DOHH2 (cell line): ENCODE results near the gene PWP1.

Experiments
- H3F3A ChIP-seq: fragments of 200-600 bp; sonication (generic), shearing (Covaris generic); 2 replicates; pipeline ENCODE4 v1.6.0; 2016; ENCODE audit warnings: antibody characterized with exemption, mild to moderate bottlenecking; ENCODE audit not compliant: control insufficient read depth, insufficient read depth
- H3K27ac ChIP-seq: fragments of 200-600 bp; sonication (generic); 2 replicates; pipeline ENCODE4 v1.5.1; 2014; ENCODE audit warnings: low read depth, mild to moderate bottlenecking, low read length, moderate library complexity
- H3K27me3 ChIP-seq: fragments of 200-600 bp; sonication (generic); 2 replicates; pipeline ENCODE4 v1.6.1; 2014; ENCODE audit warnings: mild to moderate bottlenecking, low read length, mixed read lengths; ENCODE audit not compliant: control insufficient read depth
- H3K36me3 ChIP-seq: fragments of 200-600 bp; sonication (generic); 2 replicates; pipeline ENCODE4 v1.6.1; 2014; ENCODE audit warnings: mild to moderate bottlenecking, low read length, moderate library complexity, mixed read lengths; ENCODE audit not compliant: control insufficient read depth
- H3K4me1 ChIP-seq: fragments of 200-600 bp; sonication (generic); 2 replicates; pipeline ENCODE4 v1.6.1; 2014; ENCODE audit warnings: mild to moderate bottlenecking, low read length, mixed read lengths; ENCODE audit not compliant: control insufficient read depth
- H3K4me2 ChIP-seq: fragments of 200-600 bp; sonication (generic); 2 replicates; pipeline ENCODE4 v1.6.0; 2014; ENCODE audit warnings: mild to moderate bottlenecking, low read length, moderate library complexity
- H3K4me3 ChIP-seq: fragments of 200-600 bp; sonication (generic); 2 replicates; pipeline ENCODE4 v1.5.1; 2014; ENCODE audit warnings: mild to moderate bottlenecking, low read length, mixed read lengths
- H3K79me2 ChIP-seq: fragments of 200-600 bp; sonication (generic); 2 replicates; pipeline ENCODE4 v1.6.1; 2014; ENCODE audit warnings: mild to moderate bottlenecking, low read length, mixed read lengths; ENCODE audit not compliant: control insufficient read depth
- H3K9me2 ChIP-seq: fragments of 200-600 bp; sonication (generic); replicated peaks from 2 replicates; pipeline ENCODE4 v1.6.1; 2014; ENCODE audit warnings: mild to moderate bottlenecking, low read length, mixed read lengths; ENCODE audit not compliant: control insufficient read depth
- H3K9me3 ChIP-seq: fragments of 200-600 bp; sonication (generic); 2 replicates; pipeline ENCODE4 v1.6.1; 2014; ENCODE audit warnings: antibody characterized with exemption, low read length, mixed read lengths; ENCODE audit not compliant: control insufficient read depth, insufficient read depth
- H4K20me1 ChIP-seq: fragments of 200-600 bp; sonication (generic); 2 replicates; pipeline ENCODE4 v1.6.0; 2014; ENCODE audit warnings: low read depth, mild to moderate bottlenecking, antibody characterized with exemption, low read length, moderate library complexity; ENCODE audit not compliant: control insufficient read depth, insufficient read depth
- EZH2phosphoT487 ChIP-seq: fragments of 200-600 bp; sonication (generic); IDR thresholded peaks from 2 replicates; pipeline ENCODE4 v1.6.1; 2017; ENCODE audit warnings: borderline replicate concordance, mild to moderate bottlenecking, antibody characterized with exemption, low read length, moderate library complexity, mixed read lengths
- TF ChIP-seq, protein P1 (sequence below): fragments of 200-600 bp; sonication (generic); IDR thresholded peaks from one replicate; pipeline ENCODE4 v1.5.1; 2014; ENCODE audit warnings: antibody characterized with exemption, mild to moderate bottlenecking, low read depth, low read length; ENCODE audit not compliant: poor library complexity, severe bottlenecking

The PWP1 gene

DNA sequence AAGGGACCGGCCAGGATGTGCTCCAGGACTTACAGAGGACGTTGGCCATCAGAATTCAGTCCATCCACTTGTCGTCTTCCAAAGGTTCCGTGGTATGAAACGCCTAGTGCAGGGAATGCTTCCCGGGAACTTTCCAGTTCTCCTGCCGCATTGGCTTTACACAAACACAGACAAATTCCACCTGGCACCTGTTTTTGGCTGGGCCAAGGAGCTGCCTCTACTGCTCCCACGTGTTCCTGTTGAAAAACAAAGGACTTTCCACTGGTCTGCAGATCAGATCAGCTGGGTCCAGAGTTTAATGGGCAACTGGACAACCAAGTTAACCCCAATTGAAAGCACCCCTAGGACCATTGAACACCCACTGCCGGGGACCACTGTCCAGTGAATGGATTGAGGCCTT lies 28.0 kb upstream of the PWP1 start:
- Histone ChIP-seq H3K4me1 (no peaks in the 10 kb centered on the region), H3K4me2 (no peak overlapping the region), H4K20me1 (no peaks in the 10 kb centered on the region), H3K27me3 (no peaks in the 10 kb centered on the region), H3K79me2 (no peaks in the 10 kb centered on the region), H3F3A (no peaks in the 10 kb centered on the region), H3K27ac (no peak overlapping the region), H3K4me3 (no peak overlapping the region), H3K9me2 (no peaks in the 10 kb centered on the region), H3K9me3 (no peaks in the 10 kb centered on the region), H3K36me3 (no peaks in the 10 kb centered on the region)
- TF ChIP-seq EZH2phosphoT487: no peak
- TF ChIP-seq, protein P1, sequence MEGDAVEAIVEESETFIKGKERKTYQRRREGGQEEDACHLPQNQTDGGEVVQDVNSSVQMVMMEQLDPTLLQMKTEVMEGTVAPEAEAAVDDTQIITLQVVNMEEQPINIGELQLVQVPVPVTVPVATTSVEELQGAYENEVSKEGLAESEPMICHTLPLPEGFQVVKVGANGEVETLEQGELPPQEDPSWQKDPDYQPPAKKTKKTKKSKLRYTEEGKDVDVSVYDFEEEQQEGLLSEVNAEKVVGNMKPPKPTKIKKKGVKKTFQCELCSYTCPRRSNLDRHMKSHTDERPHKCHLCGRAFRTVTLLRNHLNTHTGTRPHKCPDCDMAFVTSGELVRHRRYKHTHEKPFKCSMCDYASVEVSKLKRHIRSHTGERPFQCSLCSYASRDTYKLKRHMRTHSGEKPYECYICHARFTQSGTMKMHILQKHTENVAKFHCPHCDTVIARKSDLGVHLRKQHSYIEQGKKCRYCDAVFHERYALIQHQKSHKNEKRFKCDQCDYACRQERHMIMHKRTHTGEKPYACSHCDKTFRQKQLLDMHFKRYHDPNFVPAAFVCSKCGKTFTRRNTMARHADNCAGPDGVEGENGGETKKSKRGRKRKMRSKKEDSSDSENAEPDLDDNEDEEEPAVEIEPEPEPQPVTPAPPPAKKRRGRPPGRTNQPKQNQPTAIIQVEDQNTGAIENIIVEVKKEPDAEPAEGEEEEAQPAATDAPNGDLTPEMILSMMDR: no peak

DNA sequence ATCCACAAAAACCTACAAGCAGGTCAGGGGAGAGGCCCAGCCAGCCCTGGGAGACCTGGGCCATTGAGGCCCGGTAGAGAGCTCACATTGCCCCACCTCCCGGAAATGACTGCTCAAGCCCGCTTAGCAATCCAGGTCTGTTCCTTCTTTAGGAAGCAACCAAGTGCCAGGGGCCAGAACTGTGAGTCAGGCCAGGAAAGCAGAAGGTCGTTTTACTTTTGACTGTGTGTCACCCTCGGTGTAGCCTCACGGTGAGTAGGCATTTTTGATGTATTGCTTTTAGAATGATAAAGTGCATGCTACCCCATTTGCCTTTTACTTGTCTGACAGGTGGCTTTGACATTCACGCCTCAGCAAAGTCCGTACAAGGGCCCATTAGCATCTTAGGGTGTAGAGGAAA lies 25.4 kb upstream of the PWP1 start:
- Histone ChIP-seq H3K4me2 (no peak overlapping the region), H4K20me1 (no peaks in the 10 kb centered on the region), H3K4me3 (no peak overlapping the region), H3K79me2 (no peaks in the 10 kb centered on the region), H3K9me2 (no peaks in the 10 kb centered on the region), H3K4me1 (no peaks in the 10 kb centered on the region), H3K36me3 (no peaks in the 10 kb centered on the region), H3K27me3 (no peaks in the 10 kb centered on the region), H3K27ac (no peak overlapping the region), H3F3A (no peaks in the 10 kb centered on the region), H3K9me3 (no peaks in the 10 kb centered on the region)
- TF ChIP-seq, protein P1: no peak
- TF ChIP-seq EZH2phosphoT487: no peak

DNA sequence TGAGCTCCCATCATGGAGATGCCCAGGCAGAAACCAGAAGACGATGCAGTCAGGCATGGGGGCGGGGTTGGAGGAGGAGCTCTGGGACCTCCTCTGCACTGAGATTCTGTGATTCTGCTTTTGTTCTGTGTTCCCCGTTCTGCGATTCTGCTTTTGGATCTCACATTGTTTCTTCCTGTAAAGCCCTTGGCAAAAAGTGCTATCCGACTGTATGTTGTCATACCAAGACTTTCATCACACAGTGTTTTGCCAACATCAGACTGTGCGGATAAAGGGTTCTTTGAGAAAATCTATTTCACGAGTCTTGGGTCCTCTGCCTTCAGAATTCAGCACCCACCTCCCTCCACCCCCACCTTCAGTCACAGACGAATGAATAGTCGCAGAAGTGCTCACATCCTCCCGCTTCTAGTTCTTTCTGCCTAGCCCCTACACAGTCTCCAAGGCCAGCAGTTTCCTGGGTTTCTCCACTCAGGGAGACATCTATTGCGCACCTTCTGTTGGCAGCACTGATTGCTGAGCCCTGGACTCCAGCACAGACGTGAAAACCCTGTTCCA lies 24.7 kb upstream of the PWP1 start:
- Histone ChIP-seq H4K20me1 (no peaks in the 10 kb centered on the region), H3K36me3 (no peaks in the 10 kb centered on the region), H3F3A (no peaks in the 10 kb centered on the region), H3K27me3 (no peaks in the 10 kb centered on the region), H3K79me2 (no peaks in the 10 kb centered on the region), H3K4me1 (no peaks in the 10 kb centered on the region), H3K9me2 (no peaks in the 10 kb centered on the region), H3K4me3 (no peak overlapping the region), H3K4me2 (no peak overlapping the region), H3K9me3 (no peaks in the 10 kb centered on the region), H3K27ac (no peak overlapping the region)
- TF ChIP-seq EZH2phosphoT487: no peak
- TF ChIP-seq, protein P1: no peak

DNA sequence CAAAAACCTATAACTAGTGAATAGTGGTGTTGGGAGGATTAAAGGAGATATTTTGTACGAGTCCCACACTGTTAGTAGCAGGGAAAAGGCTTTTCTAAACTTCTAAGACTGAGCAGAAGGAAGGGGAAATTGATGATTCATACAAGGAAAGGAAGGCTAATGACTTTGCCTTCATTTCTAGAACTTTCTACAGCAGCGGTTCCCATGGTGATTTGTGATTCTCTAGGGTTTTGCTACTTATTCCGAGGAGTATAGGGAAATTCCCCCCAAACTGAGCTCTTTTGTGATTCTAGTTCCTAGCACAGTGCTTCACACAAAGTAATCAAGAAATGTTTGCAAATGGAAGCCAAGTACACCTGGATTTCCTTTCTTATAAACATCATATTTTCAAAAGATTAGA lies 23.8 kb upstream of the PWP1 start:
- Histone ChIP-seq H3K4me1 (no peaks in the 10 kb centered on the region), H3K9me3 (no peaks in the 10 kb centered on the region), H3K9me2 (no peaks in the 10 kb centered on the region), H3K27me3 (peaks cover 4% of the 10 kb centered on the region; the same call in 1 of the 2 replicates), H3K36me3 (no peaks in the 10 kb centered on the region), H3K4me3 (no peak overlapping the region), H3K79me2 (no peaks in the 10 kb centered on the region), H3F3A (no peaks in the 10 kb centered on the region), H3K27ac (no peak overlapping the region), H3K4me2 (no peak overlapping the region), H4K20me1 (no peaks in the 10 kb centered on the region)
- TF ChIP-seq, protein P1: no peak
- no peak for TF ChIP-seq EZH2phosphoT487
